Measurements from ENCODE around the gene OR9A4.

DNA sequence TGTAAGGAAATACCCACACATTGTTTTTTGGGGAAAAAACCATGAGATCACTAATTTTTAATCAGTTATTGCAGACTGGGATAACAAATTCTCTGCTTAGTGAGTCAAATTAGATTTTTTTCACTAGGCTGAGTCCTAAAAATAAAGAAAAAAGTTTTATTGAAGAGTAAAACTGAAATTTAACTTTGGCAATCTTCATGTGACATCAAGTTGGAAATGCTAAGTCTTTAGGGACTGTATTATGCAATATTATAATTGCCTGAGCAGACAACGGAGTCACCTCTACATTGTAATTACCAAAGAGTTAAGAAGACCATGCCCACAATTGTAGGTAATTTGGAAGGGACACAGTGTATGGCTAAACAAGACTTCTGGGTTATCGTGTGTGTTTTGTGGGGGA is 32.8 kb downstream of the OR9A4 start:
- TF ChIP-seq, protein P1, sequence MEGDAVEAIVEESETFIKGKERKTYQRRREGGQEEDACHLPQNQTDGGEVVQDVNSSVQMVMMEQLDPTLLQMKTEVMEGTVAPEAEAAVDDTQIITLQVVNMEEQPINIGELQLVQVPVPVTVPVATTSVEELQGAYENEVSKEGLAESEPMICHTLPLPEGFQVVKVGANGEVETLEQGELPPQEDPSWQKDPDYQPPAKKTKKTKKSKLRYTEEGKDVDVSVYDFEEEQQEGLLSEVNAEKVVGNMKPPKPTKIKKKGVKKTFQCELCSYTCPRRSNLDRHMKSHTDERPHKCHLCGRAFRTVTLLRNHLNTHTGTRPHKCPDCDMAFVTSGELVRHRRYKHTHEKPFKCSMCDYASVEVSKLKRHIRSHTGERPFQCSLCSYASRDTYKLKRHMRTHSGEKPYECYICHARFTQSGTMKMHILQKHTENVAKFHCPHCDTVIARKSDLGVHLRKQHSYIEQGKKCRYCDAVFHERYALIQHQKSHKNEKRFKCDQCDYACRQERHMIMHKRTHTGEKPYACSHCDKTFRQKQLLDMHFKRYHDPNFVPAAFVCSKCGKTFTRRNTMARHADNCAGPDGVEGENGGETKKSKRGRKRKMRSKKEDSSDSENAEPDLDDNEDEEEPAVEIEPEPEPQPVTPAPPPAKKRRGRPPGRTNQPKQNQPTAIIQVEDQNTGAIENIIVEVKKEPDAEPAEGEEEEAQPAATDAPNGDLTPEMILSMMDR (IDR thresholded peaks at IDR 0.05; ENCODE audit: borderline replicate concordance, extremely low read depth, low read length, poor library complexity, severe bottlenecking): no peak
- no peak for TF ChIP-seq EZH2 (IDR thresholded peaks at IDR 0.05; ENCODE audit: borderline replicate concordance, low read depth, low read length, severe bottlenecking)
